ENCODE data around the gene MAP3K7CL. TPM values are rescaled to one million over a fixed set of nuclear protein-coding genes. Genes with fewer than 3 reads are reported as not detected.

MAP3K7CL gene
- total RNA-seq, 4 donors from 2014 or later = 4.9 to 17.3 (median 6.6) TPM

DNA sequence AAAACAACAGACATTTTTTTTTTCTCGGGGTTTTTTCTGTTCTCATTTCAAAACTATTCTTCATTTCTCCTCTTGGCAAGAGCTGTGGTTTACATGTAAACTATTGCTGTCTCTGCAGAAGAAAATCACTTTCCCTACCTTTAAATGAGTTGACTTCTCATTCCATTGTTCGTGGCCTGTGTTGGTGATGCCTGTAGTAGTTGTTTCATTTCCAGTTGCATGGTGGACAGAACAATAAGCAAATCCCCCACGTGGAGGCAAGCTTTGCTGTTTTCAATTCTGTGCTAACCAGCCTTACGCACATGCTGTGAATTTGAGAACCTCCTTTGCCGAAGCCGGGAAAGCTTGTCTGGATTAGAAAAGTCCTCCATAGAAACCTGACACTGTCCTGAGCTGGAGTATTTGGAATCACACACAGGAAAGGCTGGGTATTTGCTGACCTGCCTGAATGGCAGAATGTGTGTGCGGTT lies 26.2 kb upstream of the MAP3K7CL start:
- peak overlapping the region in 3 of 4 donors; percentile 2 to 73 (median 72) for H3K27ac ChIP-seq
- no peaks in the 10 kb centered on the region for H3K27me3 ChIP-seq
- H3K4me3 ChIP-seq = no peak overlapping the region

DNA sequence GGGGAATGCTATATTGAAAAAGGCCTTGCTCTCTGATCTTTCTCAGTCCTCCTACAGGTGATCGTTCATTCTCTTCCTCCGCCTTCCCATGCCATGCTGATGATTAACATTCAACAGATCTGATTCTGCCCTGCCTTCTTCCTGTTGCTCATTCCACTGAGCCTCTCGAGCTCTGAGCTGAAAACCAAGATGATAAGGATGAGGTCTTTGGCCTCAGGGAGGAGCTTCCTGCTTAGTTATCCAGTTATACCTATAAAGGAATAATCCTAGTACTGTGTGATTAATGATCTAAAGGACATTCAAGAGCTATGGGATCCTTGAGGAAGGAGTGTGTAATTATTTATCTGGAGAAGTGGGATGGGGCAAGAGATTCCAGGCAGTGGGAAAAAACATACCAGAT lies 25.2 kb upstream of the MAP3K7CL start:
- Histone ChIP-seq H3K27me3 (no peaks in the 10 kb centered on the region), H3K27ac (peak overlapping the region in 3 of 4 donors; percentile 34 to 73 (median 72)), H3K4me3 (no peak overlapping the region), H3K9me3 (no peaks in the 10 kb centered on the region), H3K4me1 (peaks cover 0 to 10% (median 0%) of the 10 kb centered on the region in 4 donors), H3K36me3 (no peaks in the 10 kb centered on the region)
- DNase-seq = peak in 1 of 3 donors; percentile 74
- TF ChIP-seq, protein P1, sequence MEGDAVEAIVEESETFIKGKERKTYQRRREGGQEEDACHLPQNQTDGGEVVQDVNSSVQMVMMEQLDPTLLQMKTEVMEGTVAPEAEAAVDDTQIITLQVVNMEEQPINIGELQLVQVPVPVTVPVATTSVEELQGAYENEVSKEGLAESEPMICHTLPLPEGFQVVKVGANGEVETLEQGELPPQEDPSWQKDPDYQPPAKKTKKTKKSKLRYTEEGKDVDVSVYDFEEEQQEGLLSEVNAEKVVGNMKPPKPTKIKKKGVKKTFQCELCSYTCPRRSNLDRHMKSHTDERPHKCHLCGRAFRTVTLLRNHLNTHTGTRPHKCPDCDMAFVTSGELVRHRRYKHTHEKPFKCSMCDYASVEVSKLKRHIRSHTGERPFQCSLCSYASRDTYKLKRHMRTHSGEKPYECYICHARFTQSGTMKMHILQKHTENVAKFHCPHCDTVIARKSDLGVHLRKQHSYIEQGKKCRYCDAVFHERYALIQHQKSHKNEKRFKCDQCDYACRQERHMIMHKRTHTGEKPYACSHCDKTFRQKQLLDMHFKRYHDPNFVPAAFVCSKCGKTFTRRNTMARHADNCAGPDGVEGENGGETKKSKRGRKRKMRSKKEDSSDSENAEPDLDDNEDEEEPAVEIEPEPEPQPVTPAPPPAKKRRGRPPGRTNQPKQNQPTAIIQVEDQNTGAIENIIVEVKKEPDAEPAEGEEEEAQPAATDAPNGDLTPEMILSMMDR (IDR thresholded peaks at IDR 0.05) = peak in 2 of 6 experiments; percentile 20 to 22
- TF ChIP-seq POLR2A (IDR thresholded peaks at IDR 0.05) = peak in 1 of 2 donors; percentile 40

More for the DNA sequence above, 26.2 kb upstream of the MAP3K7CL start:
- DNase-seq = no peak
- H3K36me3 ChIP-seq = no peaks in the 10 kb centered on the region
- no peaks in the 10 kb centered on the region for H3K9me3 ChIP-seq
- H3K4me1 ChIP-seq = peaks cover 0 to 10% (median 0%) of the 10 kb centered on the region in 4 donors
- TF ChIP-seq, protein P1 (IDR thresholded peaks at IDR 0.05) = no peak

DNA sequence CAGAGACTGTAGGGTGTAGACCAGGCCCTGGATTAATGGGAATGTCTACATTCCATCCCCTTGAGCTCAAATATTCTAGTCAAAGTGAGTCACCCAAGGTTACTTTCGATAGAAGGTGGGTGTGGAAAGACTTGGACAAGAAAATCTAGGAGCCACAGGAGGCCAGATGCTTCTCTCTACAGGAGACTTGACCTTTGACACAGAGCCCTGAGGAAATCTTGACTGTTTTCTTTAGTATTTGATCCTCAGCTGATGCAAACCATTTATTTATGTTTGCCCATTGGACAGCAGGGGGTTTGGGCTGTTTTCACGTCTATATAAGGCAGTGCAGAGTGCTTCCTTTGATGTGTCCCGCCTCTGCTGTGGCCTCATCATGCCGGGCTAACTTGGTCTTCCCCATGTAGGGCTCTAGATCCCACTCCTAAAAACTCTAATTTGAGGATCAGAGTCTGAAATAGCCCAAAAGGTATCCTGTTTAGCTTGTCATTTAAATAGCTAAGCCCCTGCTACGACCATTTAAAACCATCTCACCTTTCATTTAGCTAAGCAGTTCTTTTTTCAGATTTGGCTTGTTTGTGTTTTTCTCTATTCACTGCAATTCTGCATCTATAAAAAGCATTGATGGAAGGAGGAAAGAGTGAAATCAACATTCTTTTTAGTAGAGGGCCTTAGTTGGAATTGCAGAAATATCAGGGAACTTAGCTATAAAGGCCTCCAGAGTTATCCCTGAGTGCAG lies 15.5 kb upstream of the MAP3K7CL start:
- Histone ChIP-seq H3K27ac (no peak overlapping the region), H3K9me3 (no peaks in the 10 kb centered on the region), H3K27me3 (no peaks in the 10 kb centered on the region), H3K4me3 (no peak overlapping the region), H3K4me1 (no peaks in the 10 kb centered on the region), H3K36me3 (no peaks in the 10 kb centered on the region)
- DNase-seq = no peak
- TF ChIP-seq POLR2A (IDR thresholded peaks at IDR 0.05) = no peak

DNA sequence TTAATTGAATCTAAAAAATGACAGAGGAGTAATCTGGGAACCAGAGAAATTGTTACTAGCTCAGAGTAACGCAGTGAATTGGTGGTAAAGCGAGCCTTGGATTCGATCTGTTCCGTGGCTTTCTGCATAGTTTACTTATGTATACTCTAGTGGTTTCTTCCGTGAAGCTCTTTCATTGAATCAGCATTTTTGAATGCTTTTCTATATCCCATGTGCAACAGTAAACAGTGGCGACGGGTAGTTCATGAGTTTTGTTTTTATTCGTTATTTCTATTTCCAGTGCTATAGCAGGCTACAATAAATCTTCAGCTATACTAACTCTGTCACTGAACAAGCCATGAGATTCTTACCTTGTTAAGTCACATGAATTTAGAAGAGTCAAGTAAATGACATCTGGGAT lies 14.5 kb upstream of the MAP3K7CL start:
- no peak overlapping the region for H3K4me3 ChIP-seq
- H3K36me3 ChIP-seq = no peaks in the 10 kb centered on the region
- DNase-seq = no peak
- no peaks in the 10 kb centered on the region for H3K9me3 ChIP-seq
- no peaks in the 10 kb centered on the region for H3K27me3 ChIP-seq
- H3K27ac ChIP-seq = no peak overlapping the region
- no peak for TF ChIP-seq POLR2A (IDR thresholded peaks at IDR 0.05)
- TF ChIP-seq, protein P1 (IDR thresholded peaks at IDR 0.05) = no peak
- H3K4me1 ChIP-seq = no peaks in the 10 kb centered on the region

DNA sequence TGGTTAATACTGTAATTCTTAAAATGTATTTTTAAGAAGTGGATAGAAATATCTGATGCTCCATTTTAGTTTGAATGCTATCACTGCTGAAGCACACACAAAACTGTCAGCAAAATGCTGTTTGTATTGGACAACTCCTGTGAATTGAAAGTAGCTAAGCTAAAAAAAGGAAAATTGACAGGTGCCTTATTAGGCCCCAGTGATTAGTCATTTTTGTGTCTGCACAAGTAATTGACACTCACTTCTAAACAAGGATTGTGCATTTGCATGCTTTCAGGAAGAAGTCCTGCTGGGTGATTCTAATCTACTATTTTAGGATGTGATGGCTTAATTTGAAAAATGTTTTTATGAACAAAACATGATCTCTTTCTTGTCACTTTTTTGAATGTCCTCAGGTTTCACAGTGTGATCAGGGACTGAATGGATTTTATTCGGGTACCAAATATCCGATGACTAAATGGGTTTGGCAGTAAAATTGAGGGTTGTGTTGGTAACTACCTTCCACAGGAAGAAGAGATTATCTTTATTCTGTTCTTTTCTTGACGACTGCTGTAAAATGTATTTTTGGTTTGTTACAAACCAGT lies 13.0 kb upstream of the MAP3K7CL start:
- H3K4me3 ChIP-seq = no peak overlapping the region

More for the DNA sequence above, 13.0 kb upstream of the MAP3K7CL start:
- no peak overlapping the region for H3K27ac ChIP-seq
- H3K36me3 ChIP-seq = no peaks in the 10 kb centered on the region
- TF ChIP-seq POLR2A (IDR thresholded peaks at IDR 0.05) = no peak
- TF ChIP-seq, protein P1 (IDR thresholded peaks at IDR 0.05) = no peak
- no peak for DNase-seq
- H3K27me3 ChIP-seq = no peaks in the 10 kb centered on the region
- no peaks in the 10 kb centered on the region for H3K9me3 ChIP-seq
- H3K4me1 ChIP-seq = no peaks in the 10 kb centered on the region

Data from Peyer's patch (tissue), 4 donors.